Dedifferentiated amniotic fluid mesenchymal stem cell (primary cell): Measurements from ENCODE around the gene ACE.

Source experiments
- DNase-seq: peaks from one replicate; pipeline ENCODE4 v3.0.0-alpha.2; 2016; ENCODE audit errors: extremely low spot score

ACE gene

GRCh38 chr17:63537991-63538692, 61.3 kb downstream of the ACE start:
- DNase-seq = no peak

GRCh38 chr17:63538693-63539595, 62.1 kb downstream of the ACE start:
- no peak for DNase-seq

- no peak for DNase-seq
Measured at GRCh38 chr17:63540590-63540989, 63.7 kb downstream of the ACE start.

- no peak for DNase-seq
Measured at GRCh38 chr17:63542218-63542545, 65.3 kb downstream of the ACE start.

- no peak for DNase-seq
Measured at GRCh38 chr17:63542942-63543821, 66.3 kb downstream of the ACE start.

GRCh38 chr17:63543822-63544420, 67.1 kb downstream of the ACE start:
- DNase-seq = no peak

GRCh38 chr17:63544467-63545301, 67.8 kb downstream of the ACE start:
- DNase-seq = no peak

GRCh38 chr17:63546308-63547082, 69.6 kb downstream of the ACE start:
- DNase-seq = no peak

GRCh38 chr17:63547083-63547523, 70.2 kb downstream of the ACE start:
- DNase-seq = no peak
